Activated CD8-positive, alpha-beta memory T cell treated with anti-CD3 and anti-CD28 coated beads for 48 hours (primary cell): Measurements from ENCODE around the gene P2RX6.
"Not testable (repeated sequence)": the region's sequence is repeated elsewhere in the genome, so short reads cannot be mapped to it uniquely, and the experiment has no call there.

Experiments used
- DNase-seq, 3 experiments: peaks; one replicate each; pipeline ENCODE4 v3.0.0-alpha.2; 2020; ENCODE audit warnings: low read depth in 2 of 3, low spot score in 2 of 3

Gene P2RX6

DNA sequence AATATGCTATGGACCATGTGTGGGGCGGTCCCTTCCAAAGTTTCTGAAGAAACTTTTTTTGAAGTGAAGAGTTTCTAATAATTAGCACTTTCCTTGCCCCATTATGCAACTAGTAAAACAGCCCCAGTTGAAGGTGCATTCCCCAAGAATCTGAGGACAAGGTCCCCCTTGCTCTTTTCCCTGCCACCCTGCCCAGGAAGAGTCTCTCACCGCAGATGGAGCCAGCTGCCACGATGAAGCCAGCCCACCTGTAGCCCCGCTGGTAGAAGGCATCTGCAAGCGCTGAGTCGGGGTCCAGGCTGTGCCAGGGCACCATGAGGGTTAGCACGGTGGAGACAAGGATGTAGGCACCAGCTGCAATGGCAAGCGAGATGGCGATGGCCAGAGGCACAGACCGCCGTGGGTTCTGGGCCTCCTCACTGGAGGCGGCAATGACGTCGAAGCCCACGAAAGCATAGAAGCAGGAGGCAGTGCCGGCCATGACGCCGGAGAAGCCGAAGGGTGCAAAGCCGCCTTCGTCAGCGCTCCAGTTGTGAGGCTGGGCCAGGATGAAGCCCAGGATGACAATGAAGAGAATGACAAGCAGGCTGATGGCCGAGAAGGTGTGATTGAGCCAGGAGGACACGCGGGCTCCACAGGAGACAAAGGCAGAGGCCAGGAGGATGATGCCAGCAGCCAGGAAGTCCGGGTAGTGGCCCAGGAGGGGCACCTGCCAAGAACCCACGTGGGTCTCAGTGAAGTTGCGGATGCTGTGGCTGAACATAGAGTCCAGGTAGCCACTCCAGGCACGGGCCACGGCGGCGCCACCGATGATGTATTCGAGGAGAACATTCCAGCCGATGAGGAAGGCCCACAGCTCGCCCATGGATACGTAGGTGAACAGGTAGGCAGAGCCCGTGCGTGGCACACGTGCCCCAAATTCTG is 15.9 kb downstream of the P2RX6 start:
- no peak for DNase-seq

DNA sequence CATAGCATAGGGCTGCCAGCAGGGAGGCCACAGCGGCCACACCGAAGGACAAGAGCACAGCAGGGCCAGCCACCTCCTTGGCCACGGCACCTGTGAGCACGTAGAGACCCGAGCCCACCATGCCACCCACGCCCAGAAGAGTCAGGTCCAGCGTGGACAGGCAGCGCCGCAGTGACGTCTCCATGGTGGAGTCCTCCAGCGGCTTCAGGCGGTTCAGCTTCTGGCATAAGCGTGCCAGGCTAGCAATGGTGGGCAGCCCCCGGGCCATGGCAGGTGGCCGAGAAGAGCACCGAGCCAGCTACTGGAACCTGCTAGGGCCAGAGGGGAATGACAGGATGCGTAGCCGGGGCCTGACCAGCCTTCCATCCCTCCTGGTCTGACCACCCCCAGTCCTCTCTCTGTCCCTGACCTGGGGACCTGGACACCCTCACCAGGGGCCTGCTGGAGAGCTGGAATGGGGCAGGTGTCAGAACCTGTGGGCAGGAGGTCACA is 16.6 kb downstream of the P2RX6 start:
- no peak for DNase-seq

DNA sequence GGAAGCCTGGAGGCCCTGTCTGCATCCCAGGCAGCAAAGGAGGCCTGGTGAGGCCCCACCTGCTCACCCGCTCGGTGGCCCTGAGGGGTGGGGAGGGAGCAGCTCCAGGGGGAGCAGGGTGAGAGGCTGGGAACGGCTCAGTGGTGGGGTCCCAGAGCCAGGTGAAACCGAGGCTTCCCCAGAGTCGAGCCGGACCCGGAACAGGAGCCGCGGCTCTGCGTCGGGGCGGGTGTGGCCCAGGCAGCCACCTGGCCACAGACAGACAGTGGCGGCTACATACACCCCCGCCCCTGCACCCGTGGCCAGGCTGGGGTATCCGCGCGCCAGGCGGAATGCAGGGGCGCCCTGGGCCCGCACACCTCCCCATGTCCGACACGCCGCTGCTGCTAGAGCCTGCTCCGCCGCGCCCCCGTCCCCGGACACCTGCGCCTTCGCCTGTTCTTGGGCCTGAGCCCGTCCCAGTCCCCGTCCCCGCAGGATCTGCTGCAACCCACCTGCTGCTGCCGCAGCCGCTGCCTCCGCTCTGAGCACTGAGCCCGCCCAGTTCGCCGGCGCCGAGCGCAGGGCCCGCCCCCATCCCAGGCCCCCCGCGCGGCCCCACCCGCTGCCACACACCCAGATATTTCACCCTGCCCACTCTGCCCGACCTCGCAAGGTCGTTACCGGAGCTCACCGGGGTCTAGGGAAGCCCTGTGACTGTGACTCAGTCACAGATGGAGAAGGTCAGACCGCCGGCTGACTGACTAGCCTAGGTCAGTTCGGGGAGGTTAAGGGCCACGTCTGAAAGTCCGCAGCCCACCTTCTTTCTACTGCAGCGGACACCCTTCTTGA is 17.3 kb downstream of the P2RX6 start, which contains the start of gene SLC7A4:
Gene SLC7A4, minus strand, starts transcription at position 525 of the 831 bp plus-strand sequence. CDS start 749 bp downstream, outside the sequence.
- no peak for DNase-seq

DNA sequence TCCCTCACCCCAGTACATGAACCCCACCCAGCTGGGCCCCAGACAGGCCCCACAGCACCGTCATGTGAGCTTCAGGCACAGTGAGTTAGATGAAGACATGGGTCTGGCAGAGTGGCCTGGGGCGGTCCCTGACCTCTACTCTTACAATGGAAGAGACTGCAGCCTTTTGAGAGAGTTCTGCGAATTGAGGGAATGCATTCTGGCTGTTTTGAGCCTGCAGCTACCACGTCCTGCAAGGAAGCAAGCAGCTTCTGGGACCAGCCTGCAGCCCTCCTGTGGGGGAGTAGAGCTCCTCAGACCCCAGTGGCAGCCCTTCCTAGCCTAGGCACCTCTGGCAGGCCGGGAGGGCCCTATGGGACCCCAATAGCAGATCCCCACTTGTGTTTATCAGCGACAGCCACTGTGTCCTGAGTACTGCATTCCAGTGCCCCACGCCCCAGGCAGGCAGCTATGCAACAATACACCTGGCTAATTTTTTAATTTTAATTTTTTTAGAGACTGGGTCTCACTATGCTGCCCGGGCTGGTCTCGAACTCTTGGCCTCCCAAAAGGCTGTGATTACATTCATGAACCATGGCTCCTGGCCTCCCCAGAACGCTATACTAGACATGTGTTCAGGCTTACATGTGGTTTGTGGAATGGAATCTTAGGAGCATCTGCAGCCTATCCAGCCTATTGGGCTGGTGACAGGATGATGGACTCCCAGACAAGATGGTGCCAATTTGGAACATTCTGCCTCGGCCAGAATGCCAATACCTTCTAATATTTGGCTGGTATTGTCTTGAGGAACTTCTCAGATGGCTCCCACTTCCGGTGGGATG is 18.1 kb downstream of the P2RX6 start:
- no peak for DNase-seq

DNA sequence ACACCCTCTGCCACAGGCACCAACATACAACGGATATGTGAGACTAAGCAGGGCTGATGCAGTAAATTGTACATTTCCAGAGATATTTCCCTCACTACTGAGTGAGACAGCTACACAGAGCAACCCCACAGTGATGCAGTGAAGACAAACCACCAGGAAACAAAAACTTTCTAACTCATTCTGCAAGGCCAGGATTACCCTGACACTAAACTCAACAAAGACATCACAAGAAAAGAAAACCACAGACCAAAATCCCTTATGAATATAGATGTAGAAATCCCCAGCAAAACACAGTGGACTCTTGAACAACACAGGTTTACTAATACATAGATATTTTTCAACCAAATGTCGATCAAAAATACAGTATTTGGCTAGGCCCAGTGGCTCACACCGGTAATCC is 18.9 kb downstream of the P2RX6 start:
- no peak for DNase-seq

DNA sequence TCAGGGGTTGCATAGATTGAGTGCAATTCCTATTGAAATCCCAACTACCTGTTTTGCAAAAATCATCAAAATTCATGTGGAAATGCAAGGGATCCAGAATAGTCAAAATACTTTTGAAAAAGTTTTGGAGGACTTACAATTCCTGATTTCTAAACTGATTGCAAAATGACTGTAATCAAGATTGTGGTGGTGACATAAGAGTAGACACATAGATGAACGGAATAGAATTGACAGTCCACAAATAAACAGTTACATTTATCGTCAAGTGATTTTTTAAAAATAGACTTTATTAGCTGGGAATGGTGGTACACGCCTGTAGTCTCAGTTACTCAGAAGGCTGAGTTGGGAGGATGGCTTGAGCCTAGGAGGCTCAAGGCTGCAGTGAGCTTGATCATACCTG is 20.0 kb downstream of the P2RX6 start:
- DNase-seq: no peak

DNA sequence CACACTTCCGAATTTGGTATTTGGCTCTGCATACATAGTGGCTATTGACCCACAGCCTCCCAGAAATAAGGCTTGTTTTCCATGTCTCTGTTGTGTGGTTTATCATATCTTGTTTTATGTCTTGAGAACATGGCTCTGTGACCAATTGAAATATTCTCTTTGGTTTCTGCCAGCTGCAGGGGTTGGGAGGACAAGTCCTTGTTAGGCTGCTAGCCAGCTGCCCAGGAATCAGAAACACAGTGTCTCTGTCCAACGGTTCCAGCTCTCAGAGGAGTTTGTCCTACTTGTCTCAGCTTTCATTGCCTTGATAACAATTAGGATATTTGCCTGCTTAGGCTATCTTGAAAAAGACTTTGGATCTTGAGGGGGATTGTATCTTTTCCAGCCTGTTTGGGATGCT is 23.4 kb downstream of the P2RX6 start:
- no peak for DNase-seq

DNA sequence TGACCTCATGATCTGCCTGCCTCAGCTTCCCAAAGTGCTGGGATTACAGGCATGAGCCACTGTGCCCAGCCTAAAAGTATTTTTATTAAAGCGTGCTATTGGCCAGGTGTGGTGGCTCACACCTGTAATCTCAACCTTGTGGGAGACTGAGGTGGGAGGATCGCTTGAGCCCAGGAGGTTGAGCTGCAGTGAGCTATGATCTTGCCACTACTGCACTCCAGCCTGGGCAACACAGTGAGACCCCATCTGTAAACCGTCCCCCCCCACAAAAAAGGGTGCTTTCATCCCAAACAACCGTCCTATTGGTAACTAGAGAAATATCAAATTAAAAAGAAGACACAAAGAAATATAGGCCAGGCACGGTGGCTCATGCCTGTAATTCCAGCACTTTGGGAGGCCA is 24.2 kb downstream of the P2RX6 start:
- not testable (repeated sequence) for DNase-seq

DNA sequence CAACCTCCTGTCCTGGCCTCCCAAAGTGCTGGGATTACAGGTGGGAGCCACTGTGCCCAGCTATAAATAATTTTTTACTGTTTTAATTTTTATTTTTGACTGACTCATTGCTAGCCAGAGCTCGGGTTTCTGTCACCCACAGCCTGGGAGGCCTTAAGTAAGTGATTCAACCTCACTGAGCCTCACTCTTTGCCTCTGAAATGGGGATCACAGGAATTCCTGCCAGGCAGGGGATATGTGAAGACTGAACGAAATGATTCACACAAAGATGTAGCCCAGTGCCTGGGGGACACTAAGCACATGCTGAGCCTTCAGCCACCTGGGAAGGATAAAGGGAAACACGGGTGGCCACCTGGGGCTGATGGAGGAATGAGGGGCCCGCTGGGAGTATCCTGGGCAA is 27.0 kb downstream of the P2RX6 start:
- no peak for DNase-seq

DNA sequence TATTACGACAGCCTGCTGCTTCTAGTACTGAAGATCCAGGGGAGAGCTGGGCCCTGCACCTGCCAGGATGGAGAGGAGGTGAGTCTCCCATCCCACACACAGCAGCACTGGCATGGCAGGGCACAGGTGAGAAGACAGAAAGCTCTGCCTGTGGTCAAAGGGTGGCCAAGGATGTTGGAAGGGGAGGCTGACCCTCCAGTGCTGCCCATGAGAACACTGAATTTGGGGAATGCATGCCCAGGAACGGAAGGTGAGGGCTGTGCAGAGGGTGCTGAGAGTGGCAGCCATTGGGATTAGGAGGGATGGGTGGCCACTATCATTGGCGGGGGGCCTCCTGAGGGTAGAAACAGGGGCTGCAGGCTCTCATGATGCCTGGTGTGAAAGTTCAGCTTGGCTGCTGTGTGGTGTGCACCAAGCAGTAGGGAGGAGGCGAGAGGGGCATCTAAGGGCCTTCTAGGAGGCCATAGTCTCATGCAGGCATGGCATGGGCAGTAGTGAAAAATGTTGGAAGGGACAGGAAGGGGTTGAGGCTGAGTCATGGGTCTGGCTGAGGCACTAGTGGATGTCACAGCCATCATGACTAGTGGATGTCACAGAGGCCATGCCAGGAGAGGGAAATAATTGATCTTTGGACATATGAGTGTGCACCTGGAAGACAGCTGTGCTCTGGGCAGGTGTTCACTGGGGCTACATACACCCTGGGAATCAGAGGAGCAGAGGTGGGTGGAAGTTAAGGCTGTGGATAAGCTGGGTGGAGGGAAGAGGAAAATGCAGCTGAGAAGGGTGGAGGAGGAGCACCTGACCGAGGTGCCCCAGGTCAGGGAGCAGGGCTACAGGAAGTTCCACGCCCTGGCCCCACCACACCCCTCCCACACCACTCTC is 28.3 kb downstream of the P2RX6 start:
- no peak for DNase-seq

DNA sequence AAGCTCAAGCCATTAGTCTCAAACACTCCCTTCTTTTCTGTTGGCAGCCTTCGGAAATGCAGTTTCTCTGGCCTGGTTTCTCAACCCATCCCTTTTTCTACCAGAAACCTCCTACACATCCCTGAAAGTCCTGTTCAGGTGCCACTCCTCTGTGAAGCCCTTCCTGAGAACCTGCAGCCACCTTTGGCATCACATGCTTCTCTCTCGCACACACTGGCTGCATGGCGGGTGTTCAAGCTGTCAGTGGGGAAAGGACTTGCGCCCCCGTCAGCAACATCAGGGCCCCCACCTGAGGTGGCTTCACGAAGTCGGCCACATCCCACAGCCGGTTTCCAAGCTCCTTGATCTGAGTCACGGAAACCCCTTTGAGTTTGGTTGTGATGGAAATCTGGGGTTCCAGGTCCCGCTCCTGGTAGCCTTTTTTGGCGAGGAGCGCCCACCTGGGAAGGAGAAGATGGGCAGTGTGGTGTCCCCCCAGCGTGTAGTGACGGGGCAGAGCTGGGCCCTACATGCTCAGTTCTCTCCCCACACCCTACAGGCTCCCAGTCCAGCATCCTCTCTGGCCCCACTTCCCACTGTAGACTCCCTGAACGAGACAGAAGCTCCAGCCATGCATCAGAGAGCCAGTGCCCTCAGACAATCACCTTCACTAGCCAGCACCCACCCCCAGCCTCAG is 29.0 kb downstream of the P2RX6 start:
- no peak for DNase-seq

DNA sequence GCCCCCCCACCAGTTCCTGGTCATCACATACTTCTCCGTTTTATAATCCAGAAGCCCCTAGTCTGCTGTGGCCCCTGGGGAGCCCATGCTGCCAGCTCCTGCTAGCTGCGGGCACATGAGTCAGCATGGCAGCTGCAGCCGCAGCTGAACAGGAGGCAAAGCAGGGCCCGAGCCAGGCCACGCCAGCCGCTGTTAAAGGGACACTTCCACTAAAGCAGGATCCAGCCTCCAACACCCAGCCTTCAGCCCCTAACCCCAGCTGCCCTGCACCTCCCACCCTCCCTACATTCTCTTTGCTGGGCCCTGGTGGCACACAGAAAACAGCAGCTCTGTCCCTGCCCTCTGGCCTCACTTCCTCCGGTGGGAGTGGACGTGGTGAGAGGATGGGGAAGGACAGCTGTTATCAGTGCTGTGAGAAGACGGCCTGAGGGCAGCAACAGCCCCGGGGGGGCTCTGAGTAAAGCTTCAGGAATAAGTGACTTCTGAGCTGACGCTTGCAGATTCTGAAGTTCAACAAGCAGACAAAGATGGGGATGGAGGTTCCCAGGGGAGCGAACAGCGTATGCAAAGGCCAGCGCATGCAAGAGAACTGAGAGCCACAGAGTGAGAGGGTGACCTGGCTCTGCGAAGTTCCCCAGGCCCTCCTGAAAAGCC is 30.1 kb downstream of the P2RX6 start:
- no peak for DNase-seq

DNA sequence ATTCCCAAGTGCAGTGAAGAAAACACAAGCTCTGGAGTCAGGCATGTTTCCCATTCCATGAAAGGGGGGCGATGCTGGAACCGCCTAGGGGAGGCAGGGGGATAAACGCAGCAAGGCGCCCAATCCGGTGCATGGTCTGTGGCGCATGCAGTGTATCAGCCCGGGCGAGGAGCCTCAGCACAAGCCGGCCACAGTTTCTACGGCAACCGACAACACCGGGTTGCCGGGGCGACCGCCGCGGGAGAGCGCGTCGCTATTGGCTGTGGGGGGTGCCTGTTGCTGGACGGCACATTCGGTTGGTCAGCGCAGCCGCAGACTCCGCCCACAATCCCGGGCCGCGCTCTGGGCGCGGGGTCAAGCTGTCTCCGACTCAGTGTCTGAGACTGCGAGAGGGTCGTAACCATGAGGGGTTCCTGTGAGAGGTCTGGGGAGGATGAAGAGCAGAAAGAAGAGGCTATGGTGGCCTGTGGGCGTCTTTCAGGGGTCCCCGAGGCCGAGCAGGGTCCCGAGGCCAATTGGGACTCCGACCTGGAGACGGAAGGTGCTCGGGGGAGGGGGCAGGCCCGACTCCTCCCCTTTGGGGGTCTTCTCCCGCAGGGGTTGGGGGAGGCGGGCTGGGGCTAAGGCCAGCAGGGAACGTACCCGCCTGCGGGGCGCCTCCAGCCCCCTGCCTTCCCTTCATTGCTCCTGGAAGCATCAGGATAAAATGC is 30.8 kb downstream of the P2RX6 start, which contains the start of gene LRRC74B:
Gene LRRC74B, plus strand, starts transcription at position 362 of the 710 bp plus-strand sequence. Its CDS starts 41 bp downstream, at position 403.
- peak; percentile 58 to 62 (median 62) for DNase-seq

DNA sequence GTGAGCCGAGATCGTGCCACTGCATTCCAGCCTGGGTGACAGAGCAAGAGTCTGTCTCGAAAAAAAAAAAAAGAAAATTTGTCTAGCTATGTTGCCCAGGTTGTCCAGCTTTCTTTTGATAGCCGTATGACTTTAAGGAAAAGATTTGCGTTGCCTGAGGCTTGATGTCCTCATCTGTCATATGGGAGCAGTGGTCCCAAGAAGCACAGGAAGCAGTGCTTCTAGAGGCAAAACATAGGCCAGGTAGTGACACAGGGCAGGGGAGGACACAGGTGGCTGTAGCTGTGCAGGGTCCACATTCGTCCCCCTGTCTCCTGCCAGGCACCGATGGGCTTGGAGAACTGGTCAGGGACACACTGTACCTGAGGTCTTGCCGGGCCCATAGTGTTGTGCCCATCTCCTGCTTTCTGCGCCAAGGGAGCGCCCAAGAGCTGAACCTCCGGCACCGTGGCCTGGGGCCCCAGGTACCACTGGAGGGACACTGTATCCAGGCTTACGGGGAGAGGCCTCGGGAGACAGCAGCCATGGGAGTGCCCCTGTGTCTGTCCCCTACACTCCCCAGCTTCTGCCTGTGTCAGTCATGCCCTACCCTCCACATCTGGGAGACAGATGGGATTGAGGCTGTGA is 32.2 kb downstream of the P2RX6 start:
- DNase-seq: no peak

DNA sequence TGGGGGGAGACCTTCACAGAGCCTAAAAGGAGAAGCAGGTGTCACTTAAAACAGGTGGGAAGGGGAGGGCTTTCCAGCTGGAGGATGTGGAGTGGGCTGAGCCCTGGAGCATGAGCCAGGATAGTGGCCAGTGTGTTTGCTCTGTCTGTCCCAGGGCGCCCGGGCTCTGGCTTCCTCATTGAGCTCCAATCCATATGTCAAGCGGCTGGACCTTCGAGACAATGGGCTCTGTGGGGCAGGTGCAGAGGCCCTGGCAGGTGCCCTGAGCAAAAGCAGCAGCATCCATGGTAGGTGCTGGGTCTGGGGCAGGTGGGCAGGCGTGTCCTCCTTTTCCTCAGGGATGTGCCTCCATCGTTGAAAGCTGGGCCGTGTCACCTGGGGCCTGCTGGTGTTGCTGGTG is 32.8 kb downstream of the P2RX6 start:
- DNase-seq: no peak

DNA sequence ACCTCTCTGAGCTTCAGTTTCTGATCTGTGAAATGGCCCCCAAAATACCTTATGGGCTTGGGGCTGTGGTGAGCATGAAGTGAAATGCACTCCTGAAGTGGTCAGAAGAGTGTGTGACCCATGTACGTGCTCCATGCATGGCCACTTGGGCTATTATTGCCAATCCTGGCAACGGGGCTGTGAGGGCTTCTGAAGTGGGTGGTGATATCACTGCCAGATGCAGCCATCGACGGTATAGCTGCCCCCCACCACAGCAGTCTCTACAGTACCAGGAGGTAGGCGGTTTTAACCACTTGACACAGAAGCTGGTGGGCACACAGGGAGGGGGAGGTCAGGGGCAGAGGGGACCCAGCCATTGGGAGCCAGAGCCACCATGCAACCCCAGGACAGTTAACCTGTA is 33.5 kb downstream of the P2RX6 start:
- DNase-seq: not testable (repeated sequence)

DNA sequence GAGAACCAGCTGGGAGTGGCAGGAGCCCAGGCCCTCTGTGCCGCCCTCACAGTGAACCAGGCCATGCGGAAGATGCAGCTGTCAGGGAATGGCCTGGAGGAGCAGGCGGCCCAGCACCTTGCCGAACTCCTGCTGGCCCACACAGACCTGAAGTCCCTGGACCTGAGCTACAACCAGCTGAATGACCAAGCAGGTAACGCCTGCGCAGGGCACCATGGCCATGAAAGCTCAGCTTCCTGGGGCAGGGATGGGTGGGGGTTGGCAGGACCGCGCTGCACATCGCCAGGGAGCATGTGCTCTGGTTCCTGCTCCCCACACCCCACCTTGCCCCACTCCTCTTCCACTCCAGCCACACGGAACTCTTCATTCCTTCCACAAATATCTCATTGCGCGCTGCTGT is 34.0 kb downstream of the P2RX6 start:
- not testable (repeated sequence) for DNase-seq
